Measurements from ENCODE around the gene NCAPD2.
A peak's percentile ranks its signal among the peaks of the same experiment; 100 is the strongest.

Gene NCAPD2

DNA sequence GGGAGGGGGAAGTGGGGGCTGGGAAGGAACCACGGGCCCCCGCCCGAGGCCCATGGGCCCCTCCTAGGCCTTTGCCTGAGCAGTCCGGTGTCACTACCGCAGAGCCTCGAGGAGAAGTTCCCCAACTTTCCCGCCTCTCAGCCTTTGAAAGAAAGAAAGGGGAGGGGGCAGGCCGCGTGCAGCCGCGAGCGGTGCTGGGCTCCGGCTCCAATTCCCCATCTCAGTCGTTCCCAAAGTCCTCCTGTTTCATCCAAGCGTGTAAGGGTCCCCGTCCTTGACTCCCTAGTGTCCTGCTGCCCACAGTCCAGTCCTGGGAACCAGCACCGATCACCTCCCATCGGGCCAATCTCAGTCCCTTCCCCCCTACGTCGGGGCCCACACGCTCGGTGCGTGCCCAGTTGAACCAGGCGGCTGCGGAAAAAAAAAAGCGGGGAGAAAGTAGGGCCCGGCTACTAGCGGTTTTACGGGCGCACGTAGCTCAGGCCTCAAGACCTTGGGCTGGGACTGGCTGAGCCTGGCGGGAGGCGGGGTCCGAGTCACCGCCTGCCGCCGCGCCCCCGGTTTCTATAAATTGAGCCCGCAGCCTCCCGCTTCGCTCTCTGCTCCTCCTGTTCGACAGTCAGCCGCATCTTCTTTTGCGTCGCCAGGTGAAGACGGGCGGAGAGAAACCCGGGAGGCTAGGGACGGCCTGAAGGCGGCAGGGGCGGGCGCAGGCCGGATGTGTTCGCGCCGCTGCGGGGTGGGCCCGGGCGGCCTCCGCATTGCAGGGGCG is 40.2 kb downstream of the NCAPD2 start, which contains the start of gene GAPDH:
Gene GAPDH, plus strand, starts transcription at position 595 of the 772 bp plus-strand sequence. CDS start 316 bp downstream, outside the sequence.
- DNase-seq (ENCODE audit: low read depth), result peak; percentile 97

DNA sequence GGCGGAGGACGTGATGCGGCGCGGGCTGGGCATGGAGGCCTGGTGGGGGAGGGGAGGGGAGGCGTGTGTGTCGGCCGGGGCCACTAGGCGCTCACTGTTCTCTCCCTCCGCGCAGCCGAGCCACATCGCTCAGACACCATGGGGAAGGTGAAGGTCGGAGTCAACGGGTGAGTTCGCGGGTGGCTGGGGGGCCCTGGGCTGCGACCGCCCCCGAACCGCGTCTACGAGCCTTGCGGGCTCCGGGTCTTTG is 40.7 kb downstream of the NCAPD2 start:
- no peak for DNase-seq (ENCODE audit: low read depth)

DNA sequence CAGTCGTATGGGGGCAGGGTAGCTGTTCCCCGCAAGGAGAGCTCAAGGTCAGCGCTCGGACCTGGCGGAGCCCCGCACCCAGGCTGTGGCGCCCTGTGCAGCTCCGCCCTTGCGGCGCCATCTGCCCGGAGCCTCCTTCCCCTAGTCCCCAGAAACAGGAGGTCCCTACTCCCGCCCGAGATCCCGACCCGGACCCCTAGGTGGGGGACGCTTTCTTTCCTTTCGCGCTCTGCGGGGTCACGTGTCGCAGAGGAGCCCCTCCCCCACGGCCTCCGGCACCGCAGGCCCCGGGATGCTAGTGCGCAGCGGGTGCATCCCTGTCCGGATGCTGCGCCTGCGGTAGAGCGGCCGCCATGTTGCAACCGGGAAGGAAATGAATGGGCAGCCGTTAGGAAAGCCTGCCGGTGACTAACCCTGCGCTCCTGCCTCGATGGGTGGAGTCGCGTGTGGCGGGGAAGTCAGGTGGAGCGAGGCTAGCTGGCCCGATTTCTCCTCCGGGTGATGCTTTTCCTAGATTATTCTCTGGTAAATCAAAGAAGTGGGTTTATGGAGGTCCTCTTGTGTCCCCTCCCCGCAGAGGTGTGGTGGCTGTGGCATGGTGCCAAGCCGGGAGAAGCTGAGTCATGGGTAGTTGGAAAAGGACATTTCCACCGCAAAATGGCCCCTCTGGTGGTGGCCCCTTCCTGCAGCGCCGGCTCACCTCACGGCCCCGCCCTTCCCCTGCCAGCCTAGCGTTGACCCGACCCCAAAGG is 41.2 kb downstream of the NCAPD2 start:
- DNase-seq (ENCODE audit: low read depth), result peak; percentile 84

DNA sequence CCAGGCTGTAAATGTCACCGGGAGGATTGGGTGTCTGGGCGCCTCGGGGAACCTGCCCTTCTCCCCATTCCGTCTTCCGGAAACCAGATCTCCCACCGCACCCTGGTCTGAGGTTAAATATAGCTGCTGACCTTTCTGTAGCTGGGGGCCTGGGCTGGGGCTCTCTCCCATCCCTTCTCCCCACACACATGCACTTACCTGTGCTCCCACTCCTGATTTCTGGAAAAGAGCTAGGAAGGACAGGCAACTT is 41.7 kb downstream of the NCAPD2 start:
- no peak for DNase-seq (ENCODE audit: low read depth)

DNA sequence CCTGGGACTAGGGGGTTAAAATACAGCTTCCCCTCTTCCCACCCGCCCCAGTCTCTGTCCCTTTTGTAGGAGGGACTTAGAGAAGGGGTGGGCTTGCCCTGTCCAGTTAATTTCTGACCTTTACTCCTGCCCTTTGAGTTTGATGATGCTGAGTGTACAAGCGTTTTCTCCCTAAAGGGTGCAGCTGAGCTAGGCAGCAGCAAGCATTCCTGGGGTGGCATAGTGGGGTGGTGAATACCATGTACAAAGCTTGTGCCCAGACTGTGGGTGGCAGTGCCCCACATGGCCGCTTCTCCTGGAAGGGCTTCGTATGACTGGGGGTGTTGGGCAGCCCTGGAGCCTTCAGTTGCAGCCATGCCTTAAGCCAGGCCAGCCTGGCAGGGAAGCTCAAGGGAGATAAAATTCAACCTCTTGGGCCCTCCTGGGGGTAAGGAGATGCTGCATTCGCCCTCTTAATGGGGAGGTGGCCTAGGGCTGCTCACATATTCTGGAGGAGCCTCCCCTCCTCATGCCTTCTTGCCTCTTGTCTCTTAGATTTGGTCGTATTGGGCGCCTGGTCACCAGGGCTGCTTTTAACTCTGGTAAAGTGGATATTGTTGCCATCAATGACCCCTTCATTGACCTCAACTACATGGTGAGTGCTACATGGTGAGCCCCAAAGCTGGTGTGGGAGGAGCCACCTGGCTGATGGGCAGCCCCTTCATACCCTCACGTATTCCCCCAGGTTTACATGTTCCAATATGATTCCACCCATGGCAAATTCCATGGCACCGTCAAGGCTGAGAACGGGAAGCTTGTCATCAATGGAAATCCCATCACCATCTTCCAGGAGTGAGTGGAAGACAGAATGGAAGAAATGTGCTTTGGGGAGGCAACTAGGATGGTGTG is 42.3 kb downstream of the NCAPD2 start:
- DNase-seq (ENCODE audit: low read depth), result no peak

DNA sequence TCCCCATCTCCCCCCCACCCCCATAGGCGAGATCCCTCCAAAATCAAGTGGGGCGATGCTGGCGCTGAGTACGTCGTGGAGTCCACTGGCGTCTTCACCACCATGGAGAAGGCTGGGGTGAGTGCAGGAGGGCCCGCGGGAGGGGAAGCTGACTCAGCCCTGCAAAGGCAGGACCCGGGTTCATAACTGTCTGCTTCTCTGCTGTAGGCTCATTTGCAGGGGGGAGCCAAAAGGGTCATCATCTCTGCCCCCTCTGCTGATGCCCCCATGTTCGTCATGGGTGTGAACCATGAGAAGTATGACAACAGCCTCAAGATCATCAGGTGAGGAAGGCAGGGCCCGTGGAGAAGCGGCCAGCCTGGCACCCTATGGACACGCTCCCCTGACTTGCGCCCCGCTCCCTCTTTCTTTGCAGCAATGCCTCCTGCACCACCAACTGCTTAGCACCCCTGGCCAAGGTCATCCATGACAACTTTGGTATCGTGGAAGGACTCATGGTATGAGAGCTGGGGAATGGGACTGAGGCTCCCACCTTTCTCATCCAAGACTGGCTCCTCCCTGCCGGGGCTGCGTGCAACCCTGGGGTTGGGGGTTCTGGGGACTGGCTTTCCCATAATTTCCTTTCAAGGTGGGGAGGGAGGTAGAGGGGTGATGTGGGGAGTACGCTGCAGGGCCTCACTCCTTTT is 43.1 kb downstream of the NCAPD2 start:
- DNase-seq (ENCODE audit: low read depth), result no peak

DNA sequence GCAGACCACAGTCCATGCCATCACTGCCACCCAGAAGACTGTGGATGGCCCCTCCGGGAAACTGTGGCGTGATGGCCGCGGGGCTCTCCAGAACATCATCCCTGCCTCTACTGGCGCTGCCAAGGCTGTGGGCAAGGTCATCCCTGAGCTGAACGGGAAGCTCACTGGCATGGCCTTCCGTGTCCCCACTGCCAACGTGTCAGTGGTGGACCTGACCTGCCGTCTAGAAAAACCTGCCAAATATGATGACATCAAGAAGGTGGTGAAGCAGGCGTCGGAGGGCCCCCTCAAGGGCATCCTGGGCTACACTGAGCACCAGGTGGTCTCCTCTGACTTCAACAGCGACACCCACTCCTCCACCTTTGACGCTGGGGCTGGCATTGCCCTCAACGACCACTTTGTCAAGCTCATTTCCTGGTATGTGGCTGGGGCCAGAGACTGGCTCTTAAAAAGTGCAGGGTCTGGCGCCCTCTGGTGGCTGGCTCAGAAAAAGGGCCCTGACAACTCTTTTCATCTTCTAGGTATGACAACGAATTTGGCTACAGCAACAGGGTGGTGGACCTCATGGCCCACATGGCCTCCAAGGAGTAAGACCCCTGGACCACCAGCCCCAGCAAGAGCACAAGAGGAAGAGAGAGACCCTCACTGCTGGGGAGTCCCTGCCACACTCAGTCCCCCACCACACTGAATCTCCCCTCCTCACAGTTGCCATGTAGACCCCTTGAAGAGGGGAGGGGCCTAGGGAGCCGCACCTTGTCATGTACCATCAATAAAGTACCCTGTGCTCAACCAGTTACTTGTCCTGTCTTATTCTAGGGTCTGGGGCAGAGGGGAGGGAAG is 43.9 kb downstream of the NCAPD2 start:
- DNase-seq (ENCODE audit: low read depth), result peak; percentile 77

DNA sequence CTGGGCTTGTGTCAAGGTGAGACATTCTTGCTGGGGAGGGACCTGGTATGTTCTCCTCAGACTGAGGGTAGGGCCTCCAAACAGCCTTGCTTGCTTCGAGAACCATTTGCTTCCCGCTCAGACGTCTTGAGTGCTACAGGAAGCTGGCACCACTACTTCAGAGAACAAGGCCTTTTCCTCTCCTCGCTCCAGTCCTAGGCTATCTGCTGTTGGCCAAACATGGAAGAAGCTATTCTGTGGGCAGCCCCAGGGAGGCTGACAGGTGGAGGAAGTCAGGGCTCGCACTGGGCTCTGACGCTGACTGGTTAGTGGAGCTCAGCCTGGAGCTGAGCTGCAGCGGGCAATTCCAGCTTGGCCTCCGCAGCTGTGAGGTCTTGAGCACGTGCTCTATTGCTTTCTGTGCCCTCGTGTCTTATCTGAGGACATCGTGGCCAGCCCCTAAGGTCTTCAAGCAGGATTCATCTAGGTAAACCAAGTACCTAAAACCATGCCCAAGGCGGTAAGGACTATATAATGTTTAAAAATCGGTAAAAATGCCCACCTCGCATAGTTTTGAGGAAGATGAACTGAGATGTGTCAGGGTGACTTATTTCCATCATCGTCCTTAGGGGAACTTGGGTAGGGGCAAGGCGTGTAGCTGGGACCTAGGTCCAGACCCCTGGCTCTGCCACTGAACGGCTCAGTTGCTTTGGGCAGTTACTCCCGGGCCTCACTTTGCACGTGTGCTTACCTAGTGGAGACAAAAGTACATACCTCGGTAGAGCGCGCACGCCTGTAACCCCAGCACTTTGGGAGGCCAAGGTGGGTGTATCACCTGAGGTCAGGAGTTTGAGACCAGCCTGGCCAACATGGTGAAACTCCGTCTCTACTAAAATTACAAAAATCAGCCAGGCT is 44.8 kb downstream of the NCAPD2 start:
- DNase-seq (ENCODE audit: low read depth), result no peak

DNA sequence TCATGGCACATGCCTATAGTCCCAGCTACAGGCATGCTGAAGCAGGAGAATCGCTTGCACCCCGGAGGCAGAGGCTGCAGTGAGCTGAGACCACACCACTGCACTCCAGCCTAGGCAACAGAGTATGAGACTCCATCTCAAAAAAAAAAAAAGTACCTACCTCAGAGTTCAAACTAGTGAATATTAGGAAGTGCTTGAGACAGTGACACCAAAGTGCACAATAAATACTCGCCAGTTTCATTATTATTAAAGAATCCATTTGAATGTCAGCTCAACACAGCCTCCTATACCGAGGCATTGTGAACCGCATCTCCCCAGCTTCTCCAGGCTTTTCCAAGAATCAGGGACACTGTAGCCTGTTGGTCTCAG is 45.4 kb downstream of the NCAPD2 start:
- no peak for DNase-seq (ENCODE audit: low read depth)

DNA sequence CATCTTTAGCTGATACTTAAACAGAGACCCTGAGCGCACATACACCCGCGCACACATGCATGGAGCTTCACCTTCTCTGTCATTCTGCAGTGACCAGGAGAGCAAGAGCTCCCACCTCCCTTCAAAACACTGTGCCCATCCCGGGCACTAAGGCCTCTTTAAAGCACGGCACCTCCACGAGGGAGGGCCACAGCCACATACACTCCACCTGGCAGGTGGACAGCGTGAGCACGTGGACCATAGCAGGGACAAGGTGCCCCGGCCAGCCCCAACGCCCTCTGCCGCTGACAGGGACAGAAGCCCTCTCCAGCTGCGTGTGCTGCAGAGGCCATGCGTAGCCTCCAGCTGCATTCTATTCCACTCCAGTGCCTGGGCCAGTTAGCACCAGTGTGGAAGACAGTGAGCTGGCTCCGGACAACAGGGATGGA is 45.8 kb downstream of the NCAPD2 start:
- DNase-seq (ENCODE audit: low read depth), result no peak

DNA sequence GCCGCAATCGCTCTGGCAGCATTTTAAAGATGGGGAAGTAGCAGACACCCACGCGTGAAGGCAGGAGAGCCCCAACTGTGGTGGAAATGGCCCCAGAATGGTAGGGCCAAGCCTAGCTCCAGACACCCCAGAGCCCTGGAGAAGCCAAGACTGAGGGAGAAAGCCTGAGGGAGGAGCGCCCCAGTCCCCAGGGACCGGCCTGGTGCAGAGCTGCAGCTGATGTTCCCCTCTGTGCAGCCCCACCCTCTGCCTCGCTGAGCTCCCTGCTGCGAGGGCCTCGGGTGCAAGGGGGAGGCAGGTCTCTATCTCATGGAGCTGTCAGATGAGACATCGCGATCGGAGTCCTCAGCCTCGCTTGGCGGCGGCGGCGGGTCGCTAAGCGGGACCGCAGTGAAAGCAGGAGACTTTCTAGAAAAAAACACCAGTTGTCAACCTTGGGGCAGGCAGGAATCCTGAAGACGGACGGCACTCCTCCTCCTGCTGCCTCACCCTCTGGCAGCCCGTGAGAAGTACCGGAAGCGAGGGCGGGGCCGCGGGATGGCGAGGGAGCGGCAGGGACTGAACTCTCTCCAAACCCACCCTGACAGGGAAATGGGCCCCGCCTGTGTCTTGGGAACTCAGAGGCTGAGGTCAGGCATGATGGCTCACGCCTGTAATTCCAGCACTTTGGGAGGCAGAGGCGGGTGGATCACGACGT is 46.4 kb downstream of the NCAPD2 start:
- peak; percentile 92 for DNase-seq (ENCODE audit: low read depth)

DNA sequence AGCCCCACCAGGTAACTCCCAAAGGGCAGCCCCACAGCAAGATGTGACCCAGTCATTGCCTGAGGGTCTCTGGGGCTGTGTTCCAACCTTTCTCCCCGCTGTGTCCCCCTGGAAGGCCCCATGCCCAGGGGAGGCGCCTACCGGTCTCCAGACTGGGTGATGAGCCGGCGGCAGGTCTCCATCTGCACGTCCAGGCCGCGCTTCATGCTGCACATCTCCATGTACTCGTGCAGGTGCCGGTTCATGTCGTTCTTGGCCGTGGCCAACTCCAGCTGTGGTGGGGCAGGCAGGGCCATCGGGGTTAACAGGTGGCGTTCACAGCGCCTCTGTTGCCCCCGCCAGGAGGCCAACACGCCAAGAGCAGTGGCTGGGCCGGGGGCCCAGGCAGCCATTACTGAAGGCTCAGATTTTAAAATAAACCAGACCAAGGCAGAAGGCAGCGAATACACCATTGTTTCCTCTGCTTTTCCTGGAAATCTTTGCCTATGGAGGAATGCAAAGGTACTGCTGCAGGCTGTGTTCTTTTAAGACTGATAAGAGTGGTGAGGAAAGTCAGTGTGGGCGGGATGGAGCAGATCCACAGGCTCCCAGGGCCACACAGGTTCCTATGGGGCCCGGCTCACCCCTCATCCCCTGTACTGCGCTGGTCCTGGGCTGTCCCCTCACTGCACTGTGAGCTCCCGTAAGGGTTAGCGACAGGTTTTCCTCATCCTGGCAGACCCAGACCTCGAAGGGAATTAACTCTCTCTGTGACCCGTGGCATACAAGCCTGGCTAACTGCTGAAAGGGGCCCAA is 47.7 kb downstream of the NCAPD2 start:
- DNase-seq (ENCODE audit: low read depth), result no peak

DNA sequence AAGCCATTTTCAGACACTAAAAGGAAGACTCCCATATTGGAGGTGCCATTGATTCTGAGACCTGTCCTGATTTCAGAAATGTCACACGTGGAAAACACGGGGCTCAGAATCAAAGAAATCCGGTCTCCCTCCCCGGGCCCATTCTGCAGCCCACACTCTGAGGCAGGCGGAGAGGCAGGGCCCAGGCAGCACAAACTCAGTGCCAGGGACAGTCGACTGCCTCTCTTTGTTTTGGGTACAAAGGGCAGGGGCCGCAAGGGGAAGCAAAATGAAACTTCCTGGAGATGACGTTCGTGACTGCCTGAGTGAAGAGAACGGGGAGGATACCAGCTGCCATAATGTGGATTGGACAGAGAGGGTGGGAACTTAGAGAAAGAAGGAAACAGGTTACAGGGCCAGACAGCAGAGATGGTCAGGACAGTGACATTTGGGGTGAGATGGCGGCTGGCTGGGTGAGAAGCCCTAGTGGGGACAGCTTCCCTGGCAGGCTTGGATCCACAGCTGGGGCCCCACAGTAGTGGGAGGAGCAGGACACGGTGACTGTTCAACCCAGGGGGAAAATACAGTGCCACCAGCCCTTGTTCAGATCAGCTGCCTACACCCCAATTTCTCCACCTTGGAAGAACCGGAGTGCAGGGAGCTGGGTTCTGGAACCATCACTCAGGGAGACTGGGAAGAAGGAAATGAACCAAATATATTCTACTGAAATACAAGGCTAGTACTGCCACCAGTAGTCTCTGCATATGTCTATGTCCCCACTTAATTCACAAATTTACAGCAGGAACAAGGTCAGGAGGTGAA is 48.5 kb downstream of the NCAPD2 start:
- no peak for DNase-seq (ENCODE audit: low read depth)

DNA sequence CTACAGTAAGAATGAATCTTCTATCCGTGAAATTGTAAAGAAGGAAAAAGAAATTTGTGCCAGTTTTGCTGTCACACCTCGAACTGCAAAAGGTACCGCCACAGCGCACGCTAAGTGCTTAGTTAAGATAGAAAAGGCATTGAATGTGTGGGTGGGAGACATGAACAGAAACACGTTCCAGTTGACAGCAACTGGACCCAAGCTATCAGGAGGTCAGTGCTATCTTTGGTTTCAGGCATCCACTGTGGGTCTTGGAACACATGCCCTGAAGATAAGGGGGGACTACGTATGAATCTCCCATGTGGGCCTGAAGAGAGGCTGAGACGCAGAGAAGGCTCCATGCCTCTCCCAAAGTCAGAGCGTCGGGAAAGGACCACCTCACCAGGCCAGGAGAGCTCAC is 52.1 kb downstream of the NCAPD2 start:
- no peak for DNase-seq (ENCODE audit: low read depth)

DNA sequence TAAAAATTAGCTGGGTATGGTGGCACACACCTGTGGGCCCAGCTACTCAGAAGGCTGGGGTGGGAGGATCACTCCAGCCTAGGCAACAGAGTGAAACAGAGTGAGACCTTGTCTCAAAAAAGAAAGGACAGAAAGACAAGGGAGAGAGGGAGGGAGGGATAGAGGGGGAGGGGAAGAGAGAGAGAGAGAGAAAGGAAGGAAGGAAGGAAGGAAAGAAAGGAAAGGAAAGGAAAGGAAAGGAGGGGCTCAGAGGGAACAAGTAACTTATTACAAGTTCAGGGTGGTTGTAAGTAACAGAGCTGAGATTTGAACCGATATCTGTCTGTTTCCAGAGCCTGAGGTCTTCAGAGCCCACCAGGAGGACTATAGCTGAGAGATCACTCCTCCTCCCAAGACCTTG is 53.7 kb downstream of the NCAPD2 start:
- no peak for DNase-seq (ENCODE audit: low read depth)

DNA sequence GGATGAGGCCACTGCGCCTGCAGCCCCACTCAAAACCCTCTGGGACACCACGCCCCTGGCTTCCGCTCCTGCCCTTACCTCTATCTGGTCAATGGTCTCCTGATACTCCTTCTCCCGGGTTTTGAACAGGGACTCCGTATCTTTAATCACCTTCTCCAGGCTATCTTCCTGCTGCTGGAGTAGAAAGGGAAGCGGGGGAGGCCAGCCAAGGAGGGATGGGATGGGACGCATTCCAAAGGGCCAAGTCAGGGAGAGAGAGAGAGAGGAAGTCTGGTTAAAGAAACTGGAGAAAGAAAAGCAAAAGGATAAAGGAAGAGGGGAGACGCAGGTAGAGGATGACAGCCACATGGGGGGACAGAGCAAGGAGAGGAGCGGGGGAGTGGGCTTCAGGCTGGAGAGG is 54.1 kb downstream of the NCAPD2 start:
- DNase-seq (ENCODE audit: low read depth), result peak; percentile 91

DNA sequence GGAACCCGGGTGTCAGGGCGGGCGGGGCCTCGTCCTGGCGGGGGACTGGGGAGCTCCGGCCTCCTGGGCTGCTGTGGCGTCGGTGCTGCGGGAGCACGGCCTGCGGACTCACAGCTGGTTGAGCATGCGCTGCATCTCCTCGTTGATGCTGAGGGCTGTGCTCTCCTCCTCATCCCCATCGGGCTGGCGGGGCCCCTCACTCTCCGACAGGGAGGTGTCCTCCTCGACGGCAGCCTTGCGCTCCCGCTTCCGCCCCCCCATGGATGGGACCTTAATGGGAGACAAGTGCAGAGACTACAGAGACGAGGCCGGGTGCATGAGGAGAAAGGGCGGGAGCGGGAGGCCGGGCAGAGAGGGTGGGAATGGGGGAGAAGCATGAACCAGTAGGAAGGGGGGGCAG is 54.7 kb downstream of the NCAPD2 start:
- no peak for DNase-seq (ENCODE audit: low read depth)

DNA sequence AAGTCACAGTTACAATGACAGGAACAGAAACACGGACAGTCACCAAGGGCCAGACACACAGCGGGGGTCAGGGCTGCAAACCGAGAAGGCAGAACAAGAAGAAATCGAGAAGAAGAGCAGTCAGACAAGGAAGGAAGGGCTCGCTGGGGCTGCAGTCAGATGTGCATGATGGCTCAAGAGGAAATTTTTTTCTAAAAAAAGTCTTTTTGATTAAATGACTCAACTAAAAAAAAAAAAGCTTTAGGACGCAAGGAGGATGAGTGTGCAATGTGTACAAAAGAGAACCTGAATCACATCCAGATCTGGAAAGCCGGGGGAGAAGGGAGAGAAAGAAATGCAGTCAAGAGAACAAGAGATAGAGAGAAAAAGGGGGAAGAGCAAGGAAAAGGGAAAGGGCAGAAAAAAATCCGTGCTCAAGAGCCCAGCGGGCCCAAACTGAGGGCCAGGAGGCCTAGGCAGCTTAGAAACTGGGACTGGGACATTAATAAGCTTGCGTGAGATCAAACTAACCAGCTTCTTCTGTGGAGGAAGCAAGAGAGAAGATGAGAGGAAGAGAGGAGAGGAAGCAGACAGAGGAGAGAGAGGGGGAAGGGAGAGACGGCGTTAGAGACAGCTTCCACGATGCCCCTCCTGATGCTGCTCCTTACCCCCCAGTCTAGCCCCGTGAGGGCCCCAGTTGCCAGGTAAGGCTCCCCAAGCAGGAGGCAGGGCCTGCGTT is 55.2 kb downstream of the NCAPD2 start:
- peak; percentile 92 for DNase-seq (ENCODE audit: low read depth)

All from amniotic epithelial cell (primary cell).